DND-41 (cell line): Measurements from ENCODE around the gene MUC5B.

Experiments
- CTCF ChIP-seq: IDR thresholded peaks from 2 replicates; pipeline ENCODE4 v1.5.1; 2012; ENCODE audit warnings: borderline replicate concordance, low read length, moderate library complexity, mild to moderate bottlenecking; ENCODE audit not compliant: poor library complexity, severe bottlenecking; ENCODE audit errors: extremely low read depth
- EZH2 ChIP-seq: IDR thresholded peaks from 3 replicates; pipeline ENCODE4 v1.6.1; 2012; ENCODE audit warnings: borderline replicate concordance, low read depth, mild to moderate bottlenecking, moderate library complexity, low read length, inconsistent platforms; ENCODE audit not compliant: severe bottlenecking

- TF ChIP-seq CTCF (no peak), EZH2 (no peak)
These were observed 13.0 kb downstream of the MUC5B start for GRCh38 chr11:1235901-1236315.
